GM18517 (cell line): ENCODE results near the gene GIMAP5.

ENCODE experiments used
- ATAC-seq: cut with Tn5 transposase; IDR thresholded peaks from one replicate; pipeline ENCODE4 v1.9.1; 2021; ENCODE audit warnings: mild to moderate bottlenecking, moderate library complexity; ENCODE audit not compliant: unreplicated experiment

Gene GIMAP5

DNA sequence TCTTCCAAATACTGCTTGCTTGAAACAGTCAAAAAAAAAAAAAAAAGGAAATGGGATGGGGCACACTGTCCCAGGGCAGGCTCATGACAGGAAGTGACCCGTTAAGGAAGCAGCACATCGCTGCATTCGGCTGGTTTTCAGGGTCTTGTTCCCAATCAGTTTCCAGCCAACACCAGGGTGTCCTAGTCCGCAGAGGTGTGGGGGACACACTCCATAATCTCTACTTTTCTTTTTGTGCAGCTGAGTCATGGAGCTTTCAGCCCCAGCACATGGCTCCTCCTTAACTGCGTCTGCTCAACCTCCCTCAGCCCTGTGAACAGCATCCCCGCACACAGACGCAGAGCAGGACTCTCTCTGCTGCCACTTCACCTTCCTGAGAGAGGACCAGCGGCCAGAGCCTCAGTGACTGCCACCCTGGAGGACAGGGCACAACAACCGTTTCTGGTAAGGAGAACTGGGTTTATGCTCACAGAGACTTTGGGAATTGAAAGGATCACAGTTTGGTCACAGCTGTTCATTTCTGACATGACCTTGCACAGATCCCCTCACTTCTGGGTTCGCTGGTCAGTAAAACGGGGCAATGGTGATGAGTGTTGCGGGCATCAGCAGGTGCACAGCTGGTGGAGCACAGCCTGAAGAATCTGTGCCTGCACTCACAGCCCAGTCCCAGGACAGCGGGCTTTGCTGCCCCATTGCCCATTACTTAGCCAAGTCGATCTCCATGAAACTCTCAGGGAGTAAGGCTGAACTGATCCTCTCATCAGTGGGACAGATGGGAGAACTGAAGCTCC lies at the start of gene GIMAP5:
GIMAP5 (plus strand) TSS at position 154 of the 791 bp plus-strand sequence. CDS start 3,467 bp downstream, outside the sequence.
- ATAC-seq: no peak

- ATAC-seq: no peak
Measured at GRCh38 chr7:150688630-150689029, 48.6 kb upstream of the GIMAP5 start.

DNA sequence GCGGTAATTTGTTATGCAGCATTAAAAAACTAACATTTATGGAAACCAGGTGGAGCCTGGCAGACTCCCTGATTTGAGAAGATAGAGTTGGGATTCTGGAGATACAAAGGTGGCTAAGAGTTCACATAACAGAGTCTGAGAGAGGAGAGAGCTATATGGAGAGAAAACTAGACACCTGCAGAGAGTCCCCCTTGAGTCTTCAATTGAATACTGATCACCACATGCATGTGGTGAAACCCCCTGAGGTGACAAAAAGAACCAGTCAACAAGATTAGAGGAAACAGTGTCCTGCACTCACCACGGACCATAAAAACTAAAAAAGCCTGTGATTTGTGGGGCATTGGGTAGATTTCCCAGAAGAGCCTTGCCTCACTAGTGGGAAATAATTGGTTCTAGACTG lies 41.6 kb upstream of the GIMAP5 start:
- no peak for ATAC-seq

GRCh38 chr7:150703209-150703608 lies 34.0 kb upstream of the GIMAP5 start:
- no peak for ATAC-seq

DNA sequence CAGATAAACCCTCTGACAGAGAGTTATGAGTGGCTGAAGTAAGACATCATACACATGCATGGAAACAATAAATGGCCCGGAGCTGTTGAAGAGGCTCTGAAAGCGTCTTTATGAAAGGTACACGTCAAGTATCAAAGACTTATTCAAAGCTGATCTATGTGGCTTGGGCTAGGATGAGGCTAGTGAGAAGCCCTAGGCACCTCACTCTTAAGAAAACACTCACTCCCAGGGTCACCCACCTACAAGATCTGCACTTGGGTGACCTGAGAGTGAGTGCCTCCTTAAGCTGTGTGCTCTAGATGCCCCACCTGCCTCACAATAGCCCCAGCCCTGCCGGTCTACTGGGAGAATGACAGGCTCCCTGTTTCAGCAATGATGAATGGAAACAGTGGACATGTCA lies 21.9 kb upstream of the GIMAP5 start:
- ATAC-seq: no peak

- no peak for ATAC-seq
Measured at GRCh38 chr7:150715738-150716137, 21.5 kb upstream of the GIMAP5 start.

DNA sequence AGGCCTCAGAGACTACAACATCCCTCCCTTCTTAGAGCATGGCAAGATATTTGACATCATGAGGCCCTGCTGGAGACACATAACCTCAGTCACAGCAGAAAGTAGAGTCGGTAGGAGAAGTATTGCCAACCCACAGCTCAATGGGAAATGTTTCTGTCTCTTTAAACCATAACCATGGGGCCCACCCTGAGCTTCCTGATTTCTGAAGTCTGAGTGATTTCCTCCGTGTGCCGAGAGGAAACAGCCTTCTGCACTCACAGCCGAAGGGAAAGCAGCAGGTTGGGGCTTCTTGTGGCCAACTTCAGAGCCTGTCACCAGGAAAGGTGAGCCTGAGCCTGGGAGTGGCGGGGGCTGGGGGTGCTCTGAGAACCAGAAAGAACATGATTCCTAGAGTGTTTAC lies 20.9 kb upstream of the GIMAP5 start, which contains the start of gene GIMAP1:
GIMAP1 (plus strand) TSS at position 246 of the 400 bp plus-strand sequence. CDS start 2,435 bp downstream, outside the sequence.
- no peak for ATAC-seq

- ATAC-seq: no peak
Measured at GRCh38 chr7:150716939-150717338, 20.3 kb upstream of the GIMAP5 start.

GRCh38 chr7:150717814-150718420 lies 19.3 kb upstream of the GIMAP5 start:
- ATAC-seq: no peak

GRCh38 chr7:150719436-150719835 lies 17.8 kb upstream of the GIMAP5 start:
- ATAC-seq: no peak

DNA sequence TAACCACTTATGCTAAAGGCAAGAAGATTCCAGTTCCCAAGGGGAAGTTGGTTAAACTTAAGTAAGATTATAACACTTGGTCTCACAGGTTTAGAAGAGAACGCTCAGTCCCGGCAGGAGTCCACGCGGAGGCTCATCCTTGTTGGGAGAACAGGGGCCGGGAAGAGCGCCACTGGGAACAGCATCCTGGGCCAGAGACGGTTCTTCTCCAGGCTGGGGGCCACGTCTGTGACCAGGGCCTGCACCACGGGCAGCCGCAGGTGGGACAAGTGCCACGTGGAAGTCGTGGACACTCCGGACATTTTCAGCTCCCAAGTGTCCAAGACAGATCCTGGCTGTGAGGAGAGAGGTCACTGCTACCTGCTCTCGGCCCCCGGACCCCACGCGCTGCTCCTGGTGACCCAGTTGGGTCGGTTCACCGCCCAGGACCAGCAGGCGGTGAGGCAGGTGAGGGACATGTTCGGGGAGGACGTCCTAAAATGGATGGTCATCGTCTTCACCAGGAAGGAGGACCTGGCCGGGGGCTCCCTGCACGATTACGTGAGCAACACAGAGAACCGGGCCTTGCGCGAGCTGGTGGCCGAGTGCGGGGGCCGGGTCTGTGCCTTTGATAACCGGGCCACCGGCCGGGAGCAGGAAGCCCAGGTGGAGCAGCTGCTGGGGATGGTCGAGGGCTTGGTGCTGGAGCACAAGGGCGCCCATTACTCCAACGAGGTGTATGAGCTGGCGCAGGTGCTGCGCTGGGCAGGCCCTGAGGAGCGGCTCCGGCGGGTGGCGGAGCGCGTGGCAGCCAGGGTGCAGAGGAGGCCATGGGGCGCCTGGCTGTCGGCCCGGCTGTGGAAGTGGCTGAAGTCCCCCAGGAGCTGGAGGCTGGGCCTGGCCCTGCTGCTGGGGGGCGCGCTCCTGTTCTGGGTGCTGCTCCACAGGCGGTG lies 17.0 kb upstream of the GIMAP5 start:
- ATAC-seq: no peak

GRCh38 chr7:150721970-150722373 lies 15.2 kb upstream of the GIMAP5 start:
- ATAC-seq: no peak

DNA sequence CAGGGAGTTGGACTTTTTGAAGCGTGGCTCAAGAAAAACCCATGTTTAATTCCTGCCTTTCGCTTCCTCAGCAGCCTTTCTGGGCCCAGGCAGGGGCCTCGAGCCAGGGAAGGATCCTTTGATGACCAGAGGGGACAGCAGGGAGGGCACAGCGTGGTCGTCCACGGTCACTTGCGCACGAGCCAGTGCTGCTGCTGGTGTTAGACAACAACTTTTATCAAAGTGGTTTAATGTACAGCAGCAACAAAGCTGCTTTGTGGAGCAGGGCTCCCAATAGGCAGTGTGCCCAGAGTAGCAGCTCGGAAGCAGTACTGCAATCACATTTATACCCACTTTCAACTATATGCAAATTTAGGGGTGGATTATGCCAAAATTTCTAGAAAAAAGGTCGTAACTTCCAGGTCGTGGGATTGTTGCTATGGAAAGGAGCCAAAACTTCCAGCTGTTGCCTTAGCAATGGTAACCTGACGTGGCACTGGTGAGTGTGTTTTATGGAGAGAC lies 14.7 kb upstream of the GIMAP5 start:
- ATAC-seq: no peak

DNA sequence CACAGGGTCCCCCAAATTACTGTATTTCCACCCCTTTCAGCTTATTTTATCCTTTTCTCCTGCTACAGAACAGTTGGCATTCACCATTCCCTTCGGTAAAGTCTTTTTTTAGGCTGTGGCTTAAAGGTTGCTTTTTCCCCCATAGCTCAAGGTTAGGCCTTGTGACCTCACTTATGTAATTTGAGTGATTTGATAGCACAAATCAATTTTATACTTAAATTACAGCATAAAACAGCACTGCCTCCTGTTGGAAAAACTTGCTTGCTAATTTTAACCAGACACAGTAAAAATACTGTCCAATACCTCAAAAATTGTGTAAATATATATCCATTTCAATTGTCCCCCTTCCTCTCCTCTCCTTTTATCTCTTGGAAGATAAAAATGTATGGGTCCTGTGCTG lies 13.8 kb upstream of the GIMAP5 start:
- no peak for ATAC-seq

GRCh38 chr7:150727381-150727780 lies 9.8 kb upstream of the GIMAP5 start:
- no peak for ATAC-seq

GRCh38 chr7:150728011-150728410 lies 9.2 kb upstream of the GIMAP5 start:
- ATAC-seq: no peak

- ATAC-seq: no peak
Measured at GRCh38 chr7:150728609-150729008, 8.6 kb upstream of the GIMAP5 start.

GRCh38 chr7:150731916-150732315 lies 5.3 kb upstream of the GIMAP5 start:
- ATAC-seq: no peak

DNA sequence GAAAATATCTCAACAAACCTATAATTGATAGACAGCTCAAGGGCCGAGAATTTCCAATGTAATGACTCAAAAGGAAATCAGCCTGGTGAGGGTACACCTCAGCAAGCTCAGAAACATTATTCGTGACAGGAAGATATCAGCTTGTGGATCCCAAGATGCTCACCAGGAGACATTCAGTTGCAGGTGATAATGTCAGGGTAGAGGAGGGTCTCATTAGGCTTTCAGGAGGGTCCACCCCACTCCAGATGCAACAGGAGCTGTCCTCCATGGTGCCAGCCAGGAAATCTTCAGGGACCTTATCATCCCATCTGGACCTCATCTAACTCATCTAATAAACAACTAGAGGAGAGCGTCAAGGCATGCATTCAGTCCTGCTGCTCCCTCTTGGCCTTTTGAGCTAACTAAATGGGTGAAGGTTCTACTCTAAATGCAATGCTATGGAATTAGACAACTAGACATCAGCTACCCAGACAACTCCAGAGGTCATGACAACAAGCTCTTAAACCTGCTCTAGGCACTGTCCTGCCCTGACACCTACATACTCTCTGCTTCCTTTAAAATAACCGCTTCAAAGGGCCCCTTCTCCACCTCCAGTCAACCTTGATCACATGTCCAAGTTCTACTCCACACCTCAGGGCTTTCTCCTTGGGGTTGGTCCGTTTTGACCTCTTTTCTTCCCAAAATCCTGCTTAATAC lies 4.3 kb upstream of the GIMAP5 start:
- ATAC-seq: no peak

DNA sequence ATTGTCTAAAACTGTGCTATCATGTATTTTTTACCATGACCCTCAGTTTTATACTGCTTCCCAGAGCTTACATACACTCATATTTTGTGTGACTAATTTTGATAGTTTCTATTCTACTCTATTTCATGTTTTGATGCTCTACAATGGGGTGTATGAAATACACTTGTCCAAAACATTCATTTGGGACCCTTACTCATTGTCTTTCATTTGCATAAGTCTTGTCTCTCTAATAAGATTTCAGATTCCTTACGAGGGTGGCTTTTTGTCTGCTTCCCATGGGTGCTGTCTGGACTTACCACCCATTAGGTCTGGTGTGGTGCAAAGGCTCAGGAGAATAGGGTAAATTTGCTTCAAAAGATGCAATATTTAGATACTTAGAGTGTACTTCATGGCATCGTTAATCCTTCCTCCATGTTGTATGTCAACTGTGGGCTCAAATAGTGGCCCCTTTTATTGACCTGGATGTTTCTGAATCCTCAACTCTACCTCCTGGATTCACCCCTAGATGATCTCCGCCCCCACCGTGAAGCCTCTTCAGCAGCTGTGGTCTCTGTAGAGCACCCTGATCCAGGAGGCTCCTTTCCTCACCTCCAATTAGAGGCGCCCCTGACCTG lies 3.6 kb upstream of the GIMAP5 start:
- no peak for ATAC-seq
